ENCODE measurements around the gene CSRNP3.

DNA sequence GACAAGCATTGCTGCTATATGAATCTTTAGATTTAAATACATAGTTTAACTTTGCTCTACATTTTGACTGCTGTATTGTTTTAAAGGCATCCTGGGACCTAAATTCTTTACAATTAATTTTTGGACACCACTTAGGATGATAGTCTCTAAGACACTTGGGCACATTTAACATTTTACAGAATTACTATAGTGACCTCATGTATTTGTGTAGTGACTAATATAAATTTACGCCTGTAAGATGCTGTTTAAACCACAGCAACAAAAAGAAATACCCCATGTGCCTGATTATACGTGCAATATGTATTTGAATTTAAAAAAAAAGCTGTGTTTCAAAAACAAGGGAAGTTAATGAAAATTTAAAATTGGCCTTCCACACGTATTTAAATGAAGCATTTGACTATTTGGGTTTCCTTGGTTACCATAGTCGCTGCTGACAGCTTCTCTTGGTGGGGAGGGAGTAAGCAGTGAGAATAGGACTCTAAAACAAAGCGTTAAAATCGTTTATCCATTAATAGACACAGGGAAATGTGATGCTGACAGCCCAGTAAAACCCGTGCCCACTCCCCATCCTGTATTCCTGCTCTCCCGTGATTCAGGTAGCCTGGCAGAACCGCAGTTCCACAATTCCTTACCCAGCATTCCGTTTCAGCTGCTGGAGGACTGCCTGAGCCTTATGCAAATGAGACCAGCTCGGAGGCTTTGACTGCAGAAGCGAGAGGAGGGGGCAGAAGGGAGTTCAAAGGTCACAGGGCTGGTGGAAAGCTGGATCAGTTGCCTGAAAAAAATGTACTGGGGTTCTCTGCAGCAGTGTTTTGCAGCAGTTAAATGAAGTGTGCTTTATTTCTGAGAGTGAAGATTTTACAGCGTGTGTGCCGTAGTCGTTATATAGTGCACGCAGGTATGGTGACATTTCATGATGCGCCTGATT, 104.3 kb downstream of the CSRNP3 start:
- TF ChIP-seq, protein P1, sequence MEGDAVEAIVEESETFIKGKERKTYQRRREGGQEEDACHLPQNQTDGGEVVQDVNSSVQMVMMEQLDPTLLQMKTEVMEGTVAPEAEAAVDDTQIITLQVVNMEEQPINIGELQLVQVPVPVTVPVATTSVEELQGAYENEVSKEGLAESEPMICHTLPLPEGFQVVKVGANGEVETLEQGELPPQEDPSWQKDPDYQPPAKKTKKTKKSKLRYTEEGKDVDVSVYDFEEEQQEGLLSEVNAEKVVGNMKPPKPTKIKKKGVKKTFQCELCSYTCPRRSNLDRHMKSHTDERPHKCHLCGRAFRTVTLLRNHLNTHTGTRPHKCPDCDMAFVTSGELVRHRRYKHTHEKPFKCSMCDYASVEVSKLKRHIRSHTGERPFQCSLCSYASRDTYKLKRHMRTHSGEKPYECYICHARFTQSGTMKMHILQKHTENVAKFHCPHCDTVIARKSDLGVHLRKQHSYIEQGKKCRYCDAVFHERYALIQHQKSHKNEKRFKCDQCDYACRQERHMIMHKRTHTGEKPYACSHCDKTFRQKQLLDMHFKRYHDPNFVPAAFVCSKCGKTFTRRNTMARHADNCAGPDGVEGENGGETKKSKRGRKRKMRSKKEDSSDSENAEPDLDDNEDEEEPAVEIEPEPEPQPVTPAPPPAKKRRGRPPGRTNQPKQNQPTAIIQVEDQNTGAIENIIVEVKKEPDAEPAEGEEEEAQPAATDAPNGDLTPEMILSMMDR (IDR thresholded peaks at IDR 0.05): no peak
- no peak for TF ChIP-seq ZFX (IDR thresholded peaks at IDR 0.05; ENCODE audit: borderline replicate concordance)

All from 22Rv1 (cell line).